ENCODE data around the gene TRPM2.

The TRPM2 gene

GRCh38 chr21:44316277-44316900 lies 37.0 kb upstream of the TRPM2 start:
- no peak overlapping the region for H3K4me3 ChIP-seq (ENCODE audit: control insufficient read depth, low read depth, low read length)
- no peak for TF ChIP-seq CTCF (IDR thresholded peaks at IDR 0.05; ENCODE audit: control insufficient read depth, insufficient read depth, low read depth, low read length, missing control alignments)
- DNase-seq (ENCODE audit: low read depth), result no peak

- TF ChIP-seq CTCF (IDR thresholded peaks at IDR 0.05; ENCODE audit: control insufficient read depth, insufficient read depth, low read depth, low read length, missing control alignments), result no peak
- H3K4me3 ChIP-seq (ENCODE audit: control insufficient read depth, low read depth, low read length), result no peak overlapping the region
- DNase-seq (ENCODE audit: low read depth), result no peak
Measured at GRCh38 chr21:44317241-44317782, 36.1 kb upstream of the TRPM2 start.

- H3K4me3 ChIP-seq (ENCODE audit: control insufficient read depth, low read depth, low read length), result no peak overlapping the region
- DNase-seq (ENCODE audit: low read depth), result no peak
Measured at GRCh38 chr21:44317871-44318270, 35.5 kb upstream of the TRPM2 start.

GRCh38 chr21:44318489-44319285 lies 34.7 kb upstream of the TRPM2 start:
- no peak for TF ChIP-seq CTCF (IDR thresholded peaks at IDR 0.05; ENCODE audit: control insufficient read depth, insufficient read depth, low read depth, low read length, missing control alignments)
- no peak for DNase-seq (ENCODE audit: low read depth)
- H3K4me3 ChIP-seq (ENCODE audit: control insufficient read depth, low read depth, low read length), result no peak overlapping the region

More at GRCh38 chr21:44317871-44318270, 35.5 kb upstream of the TRPM2 start:
- no peak for TF ChIP-seq CTCF (IDR thresholded peaks at IDR 0.05; ENCODE audit: control insufficient read depth, insufficient read depth, low read depth, low read length, missing control alignments)

GRCh38 chr21:44319407-44320065 lies 33.9 kb upstream of the TRPM2 start:
- no peak for DNase-seq (ENCODE audit: low read depth)
- no peak for TF ChIP-seq CTCF (IDR thresholded peaks at IDR 0.05; ENCODE audit: control insufficient read depth, insufficient read depth, low read depth, low read length, missing control alignments)
- H3K4me3 ChIP-seq (ENCODE audit: control insufficient read depth, low read depth, low read length), result no peak overlapping the region

GRCh38 chr21:44320847-44321246 lies 32.6 kb upstream of the TRPM2 start:
- TF ChIP-seq CTCF (IDR thresholded peaks at IDR 0.05; ENCODE audit: control insufficient read depth, insufficient read depth, low read depth, low read length, missing control alignments), result no peak
- no peak for DNase-seq (ENCODE audit: low read depth)
- H3K4me3 ChIP-seq (ENCODE audit: control insufficient read depth, low read depth, low read length), result no peak overlapping the region
